Stimulated activated CD8-positive, alpha-beta memory T cell treated with anti-CD3 and anti-CD28 coated beads, Interleukin-7, amount 100 ng/mL, for 24 hours (primary cell): ENCODE results near the gene EXOC3L2.
"Not testable (repeated sequence)": the region's sequence is repeated elsewhere in the genome, so short reads cannot be mapped to it uniquely, and the experiment has no call there.

Experiments used
- DNase-seq: peaks from one replicate; pipeline ENCODE4 v3.0.0-alpha.2; 2020; ENCODE audit warnings: low read depth

Gene EXOC3L2

GRCh38 chr19:45255611-45256157 lies 10.5 kb upstream of the EXOC3L2 start:
- no peak for DNase-seq

DNA sequence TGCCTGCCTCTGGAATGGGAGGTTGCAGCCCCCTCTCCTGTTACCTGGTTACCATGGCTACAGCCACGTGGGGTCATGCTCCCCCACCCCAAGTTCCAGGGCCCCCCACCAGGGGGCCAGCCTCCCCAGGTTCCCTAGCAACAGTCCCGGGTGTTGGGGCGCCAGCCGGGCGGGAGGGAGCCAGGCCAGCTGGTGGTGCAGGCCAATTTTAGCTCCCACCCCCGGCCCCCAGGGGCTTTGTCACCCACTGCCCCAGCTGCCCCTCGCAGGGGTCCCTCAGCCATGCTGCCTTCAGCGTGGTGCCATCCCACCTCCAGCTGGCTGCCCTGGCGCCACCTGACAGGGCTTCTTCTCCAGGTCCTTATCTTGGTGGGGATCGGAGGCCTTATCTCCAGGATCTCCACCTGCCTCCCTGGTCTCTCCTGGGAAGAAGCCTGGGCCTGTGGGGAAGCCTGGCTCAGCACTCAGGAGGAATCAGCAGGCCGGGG lies 8.9 kb upstream of the EXOC3L2 start:
- no peak for DNase-seq

DNA sequence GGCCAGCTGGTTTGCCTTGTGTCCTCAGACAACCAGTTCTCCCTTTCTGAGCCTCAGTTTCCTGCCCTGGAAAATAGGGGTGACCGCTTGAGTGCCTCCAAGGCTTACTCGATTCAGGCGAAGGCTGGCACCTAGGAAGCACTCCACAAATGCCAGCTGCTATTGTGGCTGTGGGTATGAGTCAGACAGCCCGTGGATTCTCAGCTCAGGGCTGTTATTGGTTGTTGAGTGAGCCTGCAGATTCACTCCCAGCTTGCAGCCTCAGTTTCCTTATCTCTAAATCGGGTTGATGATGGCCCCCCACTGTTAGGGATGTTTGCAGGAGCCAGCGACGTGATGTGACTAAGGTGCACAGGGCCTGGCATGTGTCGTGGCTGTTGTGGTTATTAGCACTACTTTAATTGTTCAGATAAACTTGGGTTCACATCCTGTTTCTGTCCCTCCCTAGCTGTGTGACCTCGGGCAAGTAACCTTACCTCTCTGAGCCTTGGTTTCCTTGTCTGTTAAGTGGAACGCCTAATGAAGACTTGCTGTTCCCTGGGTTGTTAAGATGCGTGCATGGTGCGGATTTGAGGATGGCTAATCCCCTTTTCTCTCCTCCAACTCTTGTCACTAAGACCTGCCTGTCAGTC lies 8.3 kb upstream of the EXOC3L2 start:
- DNase-seq = no peak

GRCh38 chr19:45251452-45252354 lies 6.5 kb upstream of the EXOC3L2 start:
- no peak for DNase-seq

DNA sequence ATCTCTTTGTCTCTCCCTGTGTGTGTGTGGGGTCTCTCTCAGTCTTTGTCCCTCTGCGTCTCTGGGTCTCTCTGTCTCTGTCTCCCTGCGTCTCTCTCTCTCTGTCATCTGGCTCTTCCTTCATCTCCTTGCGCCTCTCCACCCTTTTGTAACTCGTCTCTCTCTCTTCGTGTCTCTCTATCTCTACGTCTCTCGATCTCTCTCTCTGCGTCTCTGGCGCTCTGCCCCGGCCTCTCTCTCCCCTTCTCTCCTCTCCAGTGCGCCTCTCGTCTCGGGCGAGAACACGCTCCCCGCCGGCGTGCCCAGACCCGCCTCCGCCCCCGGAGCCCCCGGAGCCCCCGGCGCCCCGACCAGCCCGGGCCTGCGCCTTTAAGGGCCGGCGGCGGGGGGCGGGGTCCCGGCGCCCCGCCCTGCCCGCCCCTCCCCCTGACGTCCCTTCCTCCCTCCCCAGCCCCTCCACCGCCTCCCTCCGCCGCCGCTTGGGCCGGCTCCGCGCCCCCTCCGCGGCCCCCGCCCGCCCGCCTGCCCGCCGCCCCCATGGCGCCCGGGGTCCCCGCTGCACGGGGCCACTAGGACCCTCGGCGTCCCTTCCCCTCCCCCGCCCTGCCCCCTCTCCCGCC lies 5.7 kb upstream of the EXOC3L2 start, which contains the start of gene MARK4:
Gene MARK4, plus strand, starts transcription at position 440 of the 620 bp plus-strand sequence. CDS start 318 bp downstream, outside the sequence.
- DNase-seq = no peak

GRCh38 chr19:45250216-45250831 lies 5.1 kb upstream of the EXOC3L2 start:
- DNase-seq = no peak

DNA sequence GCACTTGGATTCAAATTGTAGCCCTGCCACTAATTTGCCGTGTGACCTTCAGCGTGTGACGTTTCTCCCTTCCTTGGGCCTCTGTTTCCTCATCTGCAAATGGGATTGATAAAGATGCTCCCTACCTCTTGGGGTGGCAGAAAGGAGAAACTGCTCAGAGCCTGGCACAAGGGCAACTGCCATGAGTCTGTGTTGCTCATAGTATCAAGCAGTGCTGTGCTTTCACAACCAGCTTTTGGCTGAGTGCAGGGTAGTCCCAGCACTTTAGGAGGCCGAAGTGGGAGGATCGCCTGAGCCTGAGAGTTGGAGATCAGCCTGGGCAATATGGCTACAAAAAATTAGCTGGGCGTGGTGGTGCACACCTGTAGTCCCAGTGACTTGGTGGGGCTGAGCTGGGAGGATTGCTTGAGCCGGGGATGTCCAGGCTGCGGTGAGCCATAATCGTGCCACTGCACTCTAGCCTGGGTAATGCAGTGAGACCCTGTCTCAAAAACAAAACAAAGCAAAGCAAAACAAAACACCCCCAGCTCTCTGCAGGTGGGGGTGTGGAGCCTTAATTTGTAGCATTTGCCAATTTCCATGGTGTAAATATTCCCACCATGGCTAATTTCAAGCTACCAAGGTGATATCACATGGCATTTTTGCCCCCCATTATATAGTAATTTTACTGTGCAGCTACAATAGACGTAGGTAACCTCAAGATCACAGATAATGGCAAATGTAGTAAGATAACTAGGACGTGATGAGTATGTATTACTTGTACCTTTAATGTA lies 4.2 kb upstream of the EXOC3L2 start:
- DNase-seq = no peak

- no peak for DNase-seq
Measured at GRCh38 chr19:45247136-45247535, 1.9 kb upstream of the EXOC3L2 start.

- DNase-seq = no peak
Measured at GRCh38 chr19:45245826-45246225, 619 bp upstream of the EXOC3L2 start.

DNA sequence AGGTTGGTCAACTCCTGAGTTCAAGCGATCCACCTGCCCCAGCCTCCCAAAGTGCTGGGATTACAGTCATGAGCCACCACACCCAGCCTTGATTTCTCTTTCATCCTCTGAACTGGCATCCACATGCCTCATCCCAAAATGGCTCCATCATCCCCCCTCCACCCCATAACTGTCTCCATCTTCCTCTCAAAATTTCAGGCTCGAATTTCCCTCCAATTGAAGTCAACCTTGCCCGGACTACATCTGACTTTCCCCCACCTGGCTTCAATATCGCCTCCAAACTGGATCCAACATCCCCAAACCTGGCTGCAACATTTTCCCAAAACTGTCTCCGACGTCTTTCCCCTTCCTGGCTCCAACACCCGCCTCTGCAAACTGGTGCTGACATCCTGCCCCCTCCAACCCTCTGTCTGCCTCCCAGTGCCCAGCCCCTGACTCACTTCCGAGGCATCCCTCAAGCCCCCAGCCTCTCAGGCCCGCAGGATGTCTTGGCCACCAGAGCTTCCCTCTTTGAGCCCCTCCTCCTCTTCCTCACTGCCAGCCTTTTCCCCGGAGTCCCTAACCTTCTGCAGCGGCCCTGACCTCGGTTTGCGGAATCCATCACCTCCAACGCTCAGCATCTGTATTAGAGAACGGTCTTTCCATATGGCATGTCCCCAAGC lies 943 bp downstream of the EXOC3L2 start:
- DNase-seq = no peak

GRCh38 chr19:45243144-45243732 lies 2.0 kb downstream of the EXOC3L2 start:
- DNase-seq = no peak

DNA sequence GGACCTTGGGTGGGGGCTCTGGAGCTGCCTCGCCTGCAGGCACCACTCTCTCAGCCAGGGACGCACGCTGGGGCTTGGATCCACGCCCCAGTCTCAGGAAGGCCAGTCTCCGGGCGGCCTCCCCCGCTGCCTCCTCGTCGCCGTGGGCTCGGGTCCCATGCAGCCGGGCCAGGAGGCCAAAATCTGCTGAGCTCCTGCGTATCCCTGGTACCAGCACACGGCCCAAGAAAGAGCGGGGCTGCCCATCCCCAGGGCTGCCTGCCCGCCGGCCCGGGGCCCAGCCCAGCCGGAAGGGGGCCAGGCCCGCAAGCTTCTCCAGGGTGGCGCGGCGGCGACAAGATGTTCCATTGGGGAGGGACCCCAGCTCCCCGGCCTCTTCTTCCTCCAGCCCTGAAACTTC lies 6.7 kb downstream of the EXOC3L2 start:
- DNase-seq = no peak

GRCh38 chr19:45235485-45235884 lies 9.7 kb downstream of the EXOC3L2 start:
- DNase-seq = no peak

- no peak for DNase-seq
Measured at GRCh38 chr19:45234089-45234869, 10.9 kb downstream of the EXOC3L2 start.

DNA sequence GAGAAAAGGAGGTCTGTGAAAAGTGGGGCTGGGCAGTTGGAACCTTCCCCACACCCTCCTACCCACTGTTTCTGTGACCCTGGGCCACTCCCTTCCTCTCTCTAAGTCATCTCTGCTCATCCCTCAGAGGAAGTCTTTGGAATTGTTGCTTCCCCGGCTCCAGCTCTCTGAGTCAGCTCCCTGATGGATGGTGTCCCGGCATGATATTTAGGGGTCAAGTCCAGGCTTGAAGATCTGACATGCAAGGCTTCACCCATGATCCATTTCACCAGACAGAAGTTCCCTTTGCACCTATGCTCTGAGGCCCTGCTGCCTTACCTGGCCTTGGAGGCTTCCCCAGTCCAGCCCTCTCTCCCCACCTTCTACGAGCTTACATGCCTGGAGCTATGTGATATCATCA lies 13.3 kb downstream of the EXOC3L2 start:
- no peak for DNase-seq

- DNase-seq = not testable (repeated sequence)
Measured at GRCh38 chr19:45229056-45229455, 16.2 kb downstream of the EXOC3L2 start.

DNA sequence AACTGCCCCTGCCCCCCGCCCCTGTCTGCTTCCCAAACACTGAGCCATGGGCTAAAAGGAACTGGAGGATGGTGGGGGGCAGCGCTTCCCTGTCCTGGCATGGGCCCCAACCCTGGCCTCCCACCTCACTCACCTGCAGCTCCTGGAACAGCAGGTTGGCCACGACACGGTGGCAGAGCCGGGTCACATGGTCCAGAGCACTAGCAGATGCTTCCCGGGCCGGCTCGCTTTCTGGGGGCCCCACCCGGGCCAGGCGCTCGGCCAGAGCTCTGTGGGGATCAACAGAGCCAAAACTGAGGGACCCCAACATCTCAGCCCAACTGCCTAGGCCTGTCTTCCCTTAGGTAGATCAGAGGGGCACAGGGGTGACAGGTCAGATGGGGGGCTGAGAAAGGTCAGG lies 20.6 kb downstream of the EXOC3L2 start:
- no peak for DNase-seq

DNA sequence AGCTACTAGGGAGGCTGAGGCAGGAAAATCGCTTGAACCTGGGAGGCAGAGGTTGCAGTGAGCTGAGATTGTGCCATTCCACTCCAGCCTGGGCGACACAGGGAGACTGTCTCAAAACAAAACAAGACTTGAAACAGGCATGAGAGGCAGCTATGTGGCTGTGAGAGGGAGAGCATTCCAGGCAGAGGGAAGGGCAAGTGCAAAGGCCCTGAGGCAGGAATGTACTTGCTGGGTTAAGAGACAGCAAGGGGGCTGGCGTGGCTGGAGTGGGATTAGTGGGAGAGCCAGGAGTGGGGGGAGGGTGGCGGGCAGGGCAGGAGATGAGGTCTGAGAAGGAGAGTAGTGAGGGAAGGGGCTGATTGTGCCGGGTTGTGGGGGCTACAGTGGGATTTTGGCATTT lies 21.3 kb downstream of the EXOC3L2 start:
- no peak for DNase-seq

- no peak for DNase-seq
Measured at GRCh38 chr19:45222724-45223123, 22.5 kb downstream of the EXOC3L2 start.
